K562 (cell line): ENCODE results near the gene GLI3. TPM values are rescaled to one million over a fixed set of nuclear protein-coding genes. Genes with fewer than 3 reads are reported as not detected.

Source experiments
- ZBTB40 ChIP-seq, 2 experiments: fragments of 450-650 bp in 1 of 2; sonication (generic) in 1 of 2; formaldehyde crosslinking in 1 of 2; IDR thresholded peaks; 2 replicates each; pipeline versions ENCODE4 v1.7.1 to v1.9.0; 2016 to 2022; ENCODE audit warnings: inconsistent platforms in 1 of 2, mild to moderate bottlenecking in 1 of 2, missing genetic modification reagents in 1 of 2
- polyA plus RNA-seq, 8 experiments: library from polyadenylated mRNA; depleted of rRNA in 4 of 8; stranded (reverse) in 5 of 8; unstranded in 3 of 8; fragments of >200 nt; fragmentation: Nextera tagmentation in 2 of 8; fragmentation: Illumina TruSeq in 1 of 8; extraction: Ambion mirVana in 2 of 8; extraction: Trizol in 1 of 8; gene quantifications; 2 replicates each; pipeline versions ENCODE4 v1.2.1 to v1.2.3, GENCODE V29; 2011 to 2014; ENCODE audit warnings: inconsistent platforms in 1 of 8, missing spikeins in 1 of 8
- total RNA-seq, 7 experiments: library from RNA; depleted of rRNA in 6 of 7; stranded (reverse); fragments of >200 nt in 6 of 7; fragmentation: Illumina TruSeq in 2 of 7; extraction: Trizol in 2 of 7; gene quantifications; 2 replicates each; pipeline versions ENCODE4 v1.2.1 to v1.2.3, GENCODE V29; 2011 to 2021; ENCODE audit warnings: low replicate concordance in 1 of 7

GLI3 gene
- total and polyA plus RNA-seq, 9 of the 15 experiments (the other 6 are each of a cell fraction or from before 2014, with no cell fraction given) = 0.01 to 0.18 (median 0.07) TPM; not detected in 6

DNA sequence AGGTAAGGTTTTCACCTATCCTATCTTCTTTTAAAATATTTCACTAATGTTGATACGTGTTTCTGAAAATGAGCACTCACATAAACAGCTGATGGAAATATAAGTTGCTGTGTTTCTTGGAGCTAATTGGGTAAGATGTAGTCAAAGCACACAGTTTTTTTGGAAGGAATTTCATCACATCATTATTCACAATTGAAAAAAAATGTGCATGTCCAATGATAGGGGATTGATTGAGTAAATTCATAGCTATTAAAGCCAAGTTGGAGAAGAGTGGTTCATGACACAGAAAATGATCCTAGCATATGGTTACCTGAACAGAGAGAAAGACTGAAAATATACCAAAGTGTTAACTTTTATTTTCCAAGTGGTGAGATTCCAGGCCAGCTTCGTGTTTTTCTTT lies 29.6 kb downstream of the GLI3 start (continued):
- no peak for TF ChIP-seq ZBTB40 (IDR thresholded peaks at IDR 0.05)
- TF ChIP-seq ZBTB40 (CRISPR knock-in tag; IDR thresholded peaks at IDR 0.05) = no peak
